ENCODE measurements around the gene GPC2. TPM values are rescaled to one million over a fixed set of nuclear protein-coding genes. Genes with fewer than 3 reads are reported as not detected.

Gene GPC2
- total and polyA plus RNA-seq, 4 donors: 6.1 to 53.6 (median 28.7) TPM

DNA sequence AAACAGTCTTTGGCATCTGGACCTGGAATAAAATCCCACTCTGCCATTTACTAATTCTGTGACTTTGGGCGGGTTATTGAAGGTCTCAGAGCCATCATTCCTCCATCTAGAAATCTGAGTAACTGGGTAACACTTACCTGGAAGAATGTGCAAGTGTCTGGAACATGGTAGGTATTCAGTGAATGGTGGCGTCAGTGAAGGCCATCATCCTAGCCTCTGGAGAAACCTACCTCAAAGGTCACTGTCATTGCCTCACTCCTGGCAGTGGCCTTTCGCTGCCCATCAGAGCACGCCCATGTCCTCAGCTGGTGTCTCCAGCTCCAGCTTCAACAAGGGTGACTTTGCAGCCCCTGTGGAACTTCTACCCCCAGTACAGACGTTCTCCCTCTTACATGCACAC lies 13.3 kb downstream of the GPC2 start:
- Histone ChIP-seq H3K27ac (ENCODE audit: low read depth, low read length) (no peak overlapping the region), H3K4me1 (ENCODE audit: control insufficient read depth, insufficient read depth, low read length) (peaks cover 35% of the 10 kb centered on the region), H3K4me3 (ENCODE audit: low read depth, low read length) (no peak overlapping the region), H3K9me3 (ENCODE audit: control insufficient read depth, insufficient read depth, low read length) (no peaks in the 10 kb centered on the region), H3K36me3 (ENCODE audit: control insufficient read depth, insufficient read depth, low read length) (peaks cover 3% of the 10 kb centered on the region), H3K27me3 (ENCODE audit: control insufficient read depth, insufficient read depth, low read length) (peaks cover 14% of the 10 kb centered on the region)
- 90% methylated on average over 4 of the region's 5 CpGs for WGBS (ENCODE audit: insufficient coverage)
- DNase-seq (ENCODE audit: low read depth in 4 of 6, low spot score in 6 of 6): no peak

DNA sequence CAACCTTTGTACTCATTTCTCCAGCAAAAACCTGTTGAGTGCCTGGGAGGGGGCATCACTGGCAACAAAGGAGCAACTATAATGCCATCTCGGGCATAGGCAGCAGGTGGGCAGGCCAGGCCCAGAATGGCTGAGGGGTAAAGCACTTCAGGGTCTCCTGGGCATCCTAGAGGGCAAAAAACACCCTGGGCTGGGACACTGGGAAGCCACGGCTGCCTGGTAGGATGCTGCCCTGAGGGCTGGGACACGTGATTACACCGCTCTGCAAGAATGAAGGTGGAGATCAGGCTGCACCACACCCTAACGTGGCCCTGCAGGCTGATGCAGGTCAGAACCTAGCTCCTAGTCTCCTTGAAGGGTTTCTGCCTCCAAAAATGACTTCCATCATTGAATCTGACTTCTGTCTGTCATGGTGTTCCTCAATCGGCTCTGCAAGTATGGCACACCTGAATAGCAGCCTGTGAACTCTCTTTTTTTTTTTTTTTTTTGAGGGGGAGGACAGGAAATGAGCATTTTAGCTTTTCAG lies 14.1 kb downstream of the GPC2 start:
- WGBS (ENCODE audit: insufficient coverage): 76% methylated on average over 5 of the region's 6 CpGs
- peaks cover 12% of the 10 kb centered on the region for H3K27me3 ChIP-seq (ENCODE audit: control insufficient read depth, insufficient read depth, low read length)
- H3K9me3 ChIP-seq (ENCODE audit: control insufficient read depth, insufficient read depth, low read length): no peaks in the 10 kb centered on the region
- H3K36me3 ChIP-seq (ENCODE audit: control insufficient read depth, insufficient read depth, low read length): peaks cover 3% of the 10 kb centered on the region
- H3K27ac ChIP-seq (ENCODE audit: low read depth, low read length): no peak overlapping the region
- no peak for DNase-seq (ENCODE audit: low read depth in 4 of 6, low spot score in 6 of 6)
- H3K4me1 ChIP-seq (ENCODE audit: control insufficient read depth, insufficient read depth, low read length): peaks cover 29% of the 10 kb centered on the region
- H3K4me3 ChIP-seq (ENCODE audit: low read depth, low read length): no peak overlapping the region

DNA sequence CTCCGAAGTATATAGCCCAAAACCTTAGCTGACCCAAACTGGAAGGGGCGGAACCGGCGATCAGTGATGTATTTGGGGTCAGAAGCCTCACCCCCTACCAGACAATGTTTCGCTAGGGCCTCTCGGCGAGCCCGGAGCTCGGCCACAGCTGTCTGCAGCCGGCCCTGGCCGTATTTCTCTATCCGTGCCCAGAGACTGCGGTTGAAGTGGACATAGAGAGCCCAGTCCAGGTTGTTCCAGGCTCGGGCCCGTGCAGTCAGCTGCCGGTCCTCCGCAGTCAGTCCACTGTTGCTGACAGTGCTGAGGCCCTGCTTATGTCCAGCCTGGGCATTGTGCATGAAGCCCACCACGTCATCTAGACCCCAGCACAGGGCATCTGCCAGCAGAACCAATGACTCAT lies 17.1 kb downstream of the GPC2 start:
- peaks cover 29% of the 10 kb centered on the region for H3K4me1 ChIP-seq (ENCODE audit: control insufficient read depth, insufficient read depth, low read length)
- H3K36me3 ChIP-seq (ENCODE audit: control insufficient read depth, insufficient read depth, low read length): peaks cover 27% of the 10 kb centered on the region
- H3K27me3 ChIP-seq (ENCODE audit: control insufficient read depth, insufficient read depth, low read length): no peaks in the 10 kb centered on the region
- H3K4me3 ChIP-seq (ENCODE audit: low read depth, low read length): no peak overlapping the region
- H3K27ac ChIP-seq (ENCODE audit: low read depth, low read length): no peak overlapping the region
- WGBS (ENCODE audit: insufficient coverage): 93% methylated on average over 17 of the region's 18 CpGs
- H3K9me3 ChIP-seq (ENCODE audit: control insufficient read depth, insufficient read depth, low read length): no peaks in the 10 kb centered on the region
- DNase-seq (ENCODE audit: low read depth in 4 of 6, low spot score in 6 of 6): no peak

DNA sequence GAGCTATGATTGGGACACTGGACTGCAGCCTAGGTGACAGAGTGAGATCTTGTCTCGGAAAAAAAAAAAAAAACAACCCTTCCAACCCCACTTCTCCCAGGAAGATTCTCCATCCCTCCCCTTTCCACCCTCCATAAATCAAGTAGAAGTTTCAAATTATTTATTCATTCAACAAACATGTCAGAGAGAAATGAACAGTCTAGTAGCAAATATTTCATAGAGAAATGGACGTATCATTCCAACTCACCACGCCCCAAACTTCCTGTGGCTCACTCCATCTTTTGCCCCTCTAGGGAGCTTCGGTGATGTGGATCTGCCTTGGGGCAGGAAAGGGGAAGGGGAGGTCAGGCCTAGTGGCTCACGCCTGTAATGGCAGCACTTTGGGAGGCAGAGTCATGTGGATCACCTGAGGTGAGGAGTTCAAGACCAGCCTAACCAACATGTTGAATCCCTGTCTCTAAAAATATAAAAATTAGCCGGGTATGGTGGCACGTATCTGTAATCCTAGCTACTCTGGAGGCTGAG lies 18.0 kb downstream of the GPC2 start:
- H3K4me3 ChIP-seq (ENCODE audit: low read depth, low read length): peak overlapping the region; percentile 66
- H3K27ac ChIP-seq (ENCODE audit: low read depth, low read length): peak overlapping the region; percentile 88
- H3K4me1 ChIP-seq (ENCODE audit: control insufficient read depth, insufficient read depth, low read length): peaks cover 29% of the 10 kb centered on the region
- no CpG with 5 or more reads among the region's 7 CpGs for WGBS (ENCODE audit: insufficient coverage)
- H3K9me3 ChIP-seq (ENCODE audit: control insufficient read depth, insufficient read depth, low read length): no peaks in the 10 kb centered on the region
- no peak for DNase-seq (ENCODE audit: low read depth in 4 of 6, low spot score in 6 of 6)
- peaks cover 34% of the 10 kb centered on the region for H3K36me3 ChIP-seq (ENCODE audit: control insufficient read depth, insufficient read depth, low read length)
- no peaks in the 10 kb centered on the region for H3K27me3 ChIP-seq (ENCODE audit: control insufficient read depth, insufficient read depth, low read length)

DNA sequence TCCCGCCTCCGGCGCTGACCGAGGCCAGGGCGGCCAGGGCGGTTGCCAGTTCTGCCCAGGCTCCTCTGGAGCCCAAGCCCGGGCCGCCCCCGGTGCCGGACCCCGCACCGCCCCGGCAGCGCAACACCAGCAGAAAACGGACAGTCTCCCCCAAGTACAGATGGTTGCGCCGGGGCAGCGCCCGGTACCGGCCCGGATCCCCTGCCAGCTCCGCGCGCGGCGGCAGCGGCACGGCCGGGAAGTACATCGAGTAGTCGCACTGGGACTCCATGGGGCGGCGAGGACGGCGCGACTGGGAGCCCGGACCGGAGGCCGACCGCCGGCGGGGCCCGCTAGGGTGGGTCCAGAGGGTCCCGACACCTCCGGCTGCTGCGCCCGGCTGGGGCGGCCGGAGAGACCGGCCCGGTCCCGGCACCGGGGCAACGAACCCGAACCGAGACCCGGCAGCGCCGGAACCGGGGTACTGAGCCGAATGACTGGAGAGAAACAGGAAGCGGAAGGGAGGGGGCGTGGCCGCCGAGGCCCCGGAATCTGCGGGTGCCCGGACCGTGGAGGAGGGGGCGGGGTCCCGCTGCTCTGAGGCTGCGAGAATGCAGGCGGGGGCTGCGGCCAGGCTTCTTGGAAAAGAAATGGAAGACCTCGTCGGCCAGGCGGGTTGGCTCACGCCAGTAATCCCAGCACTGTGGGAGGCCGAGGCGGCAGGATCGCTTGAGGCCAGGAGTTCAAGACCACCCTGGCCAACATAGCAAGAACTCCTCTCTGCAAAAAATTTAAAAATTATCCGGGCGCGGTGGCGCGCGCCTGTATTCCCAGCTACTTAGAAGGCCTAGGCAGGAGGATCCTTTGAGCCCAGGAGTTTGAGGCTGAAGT lies 18.7 kb downstream of the GPC2 start, which contains the start of gene TRAPPC14:
TRAPPC14 (minus strand) TSS at position 495 of the 870 bp plus-strand sequence; CDS start at position 271, 224 bp downstream.
- H3K4me3 ChIP-seq (ENCODE audit: low read depth, low read length): peak within 1 kb of the TSS; percentile 66
- peak within 1 kb of the TSS; percentile 88 for H3K27ac ChIP-seq (ENCODE audit: low read depth, low read length)
- no peaks in the 10 kb centered on the region for H3K27me3 ChIP-seq (ENCODE audit: control insufficient read depth, insufficient read depth, low read length)
- peaks cover 39% of the 10 kb centered on the region for H3K36me3 ChIP-seq (ENCODE audit: control insufficient read depth, insufficient read depth, low read length)
- 0% methylated on average over 82 of the region's 87 CpGs for WGBS (ENCODE audit: insufficient coverage)
- H3K4me1 ChIP-seq (ENCODE audit: control insufficient read depth, insufficient read depth, low read length): peaks cover 29% of the 10 kb centered on the region
- peak; percentile 58 to 96 (median 82) for DNase-seq (ENCODE audit: low read depth in 4 of 6, low spot score in 6 of 6)
- no peaks in the 10 kb centered on the region for H3K9me3 ChIP-seq (ENCODE audit: control insufficient read depth, insufficient read depth, low read length)

DNA sequence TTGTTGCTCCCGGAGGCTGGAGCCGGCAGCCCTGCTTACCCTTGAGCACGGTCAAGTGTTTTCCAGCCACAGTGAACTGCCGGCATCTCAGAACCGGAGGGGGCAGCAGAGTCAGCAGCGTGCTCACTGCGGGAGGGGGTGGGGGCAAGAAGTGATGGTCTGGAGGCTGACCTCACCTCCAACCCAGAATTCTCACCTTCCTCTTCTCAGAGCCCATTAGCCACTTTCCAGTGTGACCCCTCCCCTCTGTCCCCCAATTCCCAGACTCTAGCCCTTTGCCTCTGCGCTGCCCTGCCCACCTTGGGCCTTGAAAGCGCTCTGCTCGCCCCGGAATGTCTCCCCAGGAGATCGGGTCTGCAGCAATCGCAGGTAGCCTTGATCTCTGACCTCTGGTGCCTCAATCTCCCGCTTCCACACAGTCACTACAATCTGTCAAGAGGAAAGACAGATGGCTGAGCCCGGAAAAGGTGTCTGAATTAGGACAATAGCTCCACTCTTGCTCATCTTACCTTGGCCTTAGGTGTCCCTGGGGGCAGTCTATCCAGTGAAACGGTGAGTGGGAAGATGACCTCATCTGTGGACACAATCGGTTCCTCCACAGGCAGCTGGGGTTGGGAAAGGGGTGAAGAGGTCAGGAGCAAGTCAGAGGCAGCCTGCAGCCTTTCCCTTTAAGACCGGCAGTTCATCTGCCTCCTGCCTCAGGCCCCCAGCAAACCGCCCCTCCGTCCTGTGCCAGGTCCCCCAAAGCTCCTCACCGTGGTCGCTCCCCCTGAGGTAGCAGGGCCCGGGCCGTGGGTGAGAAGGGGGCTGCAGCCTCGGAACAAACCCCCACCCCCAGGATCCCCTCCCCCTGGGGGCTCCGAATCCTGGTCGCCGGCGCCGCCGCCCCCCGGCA lies 19.6 kb downstream of the GPC2 start:
- no peaks in the 10 kb centered on the region for H3K9me3 ChIP-seq (ENCODE audit: control insufficient read depth, insufficient read depth, low read length)
- no peak overlapping the region for H3K27ac ChIP-seq (ENCODE audit: low read depth, low read length)
- 14% methylated on average over 21 of the region's 32 CpGs for WGBS (ENCODE audit: insufficient coverage)
- no peaks in the 10 kb centered on the region for H3K27me3 ChIP-seq (ENCODE audit: control insufficient read depth, insufficient read depth, low read length)
- H3K36me3 ChIP-seq (ENCODE audit: control insufficient read depth, insufficient read depth, low read length): peaks cover 45% of the 10 kb centered on the region
- H3K4me1 ChIP-seq (ENCODE audit: control insufficient read depth, insufficient read depth, low read length): peaks cover 26% of the 10 kb centered on the region
- H3K4me3 ChIP-seq (ENCODE audit: low read depth, low read length): peak overlapping the region; percentile 66
- no peak for DNase-seq (ENCODE audit: low read depth in 4 of 6, low spot score in 6 of 6)

DNA sequence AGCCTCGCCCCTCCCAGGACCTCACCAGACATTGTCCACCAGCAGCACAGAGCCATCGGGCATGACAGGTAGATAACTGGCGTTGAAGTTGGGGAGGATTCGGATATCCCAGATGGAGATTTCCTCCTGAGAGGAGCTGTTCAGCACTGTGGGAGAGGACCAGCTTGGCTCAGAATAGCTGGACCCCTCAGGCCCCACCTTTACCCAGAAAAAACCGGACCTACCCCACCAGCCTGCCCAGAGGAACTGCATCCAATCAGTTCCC lies 20.2 kb downstream of the GPC2 start:
- H3K4me3 ChIP-seq (ENCODE audit: low read depth, low read length): no peak overlapping the region
- H3K9me3 ChIP-seq (ENCODE audit: control insufficient read depth, insufficient read depth, low read length): no peaks in the 10 kb centered on the region
- peaks cover 26% of the 10 kb centered on the region for H3K4me1 ChIP-seq (ENCODE audit: control insufficient read depth, insufficient read depth, low read length)
- peaks cover 45% of the 10 kb centered on the region for H3K36me3 ChIP-seq (ENCODE audit: control insufficient read depth, insufficient read depth, low read length)
- H3K27me3 ChIP-seq (ENCODE audit: control insufficient read depth, insufficient read depth, low read length): no peaks in the 10 kb centered on the region
- DNase-seq (ENCODE audit: low read depth in 4 of 6, low spot score in 6 of 6): no peak
- H3K27ac ChIP-seq (ENCODE audit: low read depth, low read length): no peak overlapping the region
- 17% methylated on average over 1 of the region's 5 CpGs for WGBS (ENCODE audit: insufficient coverage)

DNA sequence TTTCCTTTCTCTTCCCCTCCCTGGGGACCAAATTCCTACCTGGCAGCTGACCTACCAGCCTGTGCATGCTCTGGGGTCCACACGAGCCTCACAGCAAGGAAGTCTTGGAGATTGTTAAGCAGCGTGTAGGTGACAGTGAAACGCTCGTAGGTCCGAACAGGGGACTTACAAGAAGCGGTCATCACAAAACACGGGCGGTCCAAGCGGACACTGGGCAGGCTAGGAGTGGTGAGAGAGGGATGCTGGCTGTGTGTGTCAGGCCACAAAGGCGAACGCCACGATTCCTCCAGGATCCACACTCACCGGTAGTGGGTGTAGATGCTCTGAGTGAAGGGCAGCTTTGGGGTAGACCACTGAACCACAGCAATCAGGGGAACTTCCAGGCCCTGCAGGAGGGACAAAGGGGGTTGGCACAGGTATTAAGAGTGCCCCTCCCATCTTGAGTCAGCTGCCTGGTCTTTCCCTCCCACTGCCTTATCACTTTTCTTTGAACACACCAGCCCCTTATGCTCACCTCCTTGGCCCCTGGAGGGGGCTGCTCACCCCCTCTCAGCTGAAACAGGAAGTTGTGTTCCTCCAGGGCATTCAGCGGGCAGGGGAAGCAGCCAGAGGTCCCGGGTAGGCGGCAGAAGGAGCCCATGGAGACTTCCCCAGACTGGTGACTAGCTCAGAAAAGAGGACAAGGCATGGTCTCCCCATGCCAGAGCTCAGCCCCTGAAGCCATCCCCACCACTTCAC lies 20.7 kb downstream of the GPC2 start:
- no peak overlapping the region for H3K4me3 ChIP-seq (ENCODE audit: low read depth, low read length)
- no peaks in the 10 kb centered on the region for H3K27me3 ChIP-seq (ENCODE audit: control insufficient read depth, insufficient read depth, low read length)
- H3K27ac ChIP-seq (ENCODE audit: low read depth, low read length): no peak overlapping the region
- H3K36me3 ChIP-seq (ENCODE audit: control insufficient read depth, insufficient read depth, low read length): peaks cover 48% of the 10 kb centered on the region
- DNase-seq (ENCODE audit: low read depth in 4 of 6, low spot score in 6 of 6): no peak
- no peaks in the 10 kb centered on the region for H3K9me3 ChIP-seq (ENCODE audit: control insufficient read depth, insufficient read depth, low read length)
- H3K4me1 ChIP-seq (ENCODE audit: control insufficient read depth, insufficient read depth, low read length): peaks cover 26% of the 10 kb centered on the region
- WGBS (ENCODE audit: insufficient coverage): 96% methylated on average over 9 of the region's 16 CpGs
